HEK293T (cell line): ENCODE results near the gene BCAR1.

Experiments
- ARNT ChIP-seq: fragments of 450-650 bp; IDR thresholded peaks from 2 replicates; pipeline ENCODE4 v1.6.1; 2017; ENCODE audit warnings: mild to moderate bottlenecking
- BHLHE40 ChIP-seq: fragments of 450-650 bp; IDR thresholded peaks from 2 replicates; pipeline ENCODE4 v1.6.1; 2016; ENCODE audit warnings: mild to moderate bottlenecking, moderate library complexity, borderline replicate concordance
- ELF4 ChIP-seq: fragments of 450-650 bp; IDR thresholded peaks from 2 replicates; pipeline ENCODE4 v1.6.1; 2017; ENCODE audit warnings: antibody characterized with exemption
- FOXA1 ChIP-seq: fragments of 450-650 bp; IDR thresholded peaks from 2 replicates; pipeline ENCODE4 v1.6.1; 2016; ENCODE audit warnings: mild to moderate bottlenecking
- FOXK2 ChIP-seq: fragments of 450-650 bp; IDR thresholded peaks from 2 replicates; pipeline ENCODE4 v1.6.1; 2016; ENCODE audit warnings: mild to moderate bottlenecking
- HDGF ChIP-seq: fragments of 450-650 bp; IDR thresholded peaks from 2 replicates; pipeline ENCODE4 v1.6.1; 2017; ENCODE audit warnings: antibody characterized with exemption, borderline replicate concordance
- LEF1 ChIP-seq: fragments of 450-650 bp; IDR thresholded peaks from 2 replicates; pipeline ENCODE4 v1.6.1; 2017; ENCODE audit warnings: mild to moderate bottlenecking, borderline replicate concordance
- NFRKB ChIP-seq: fragments of 450-650 bp; IDR thresholded peaks from 2 replicates; pipeline ENCODE4 v1.6.1; 2016; ENCODE audit warnings: mild to moderate bottlenecking, moderate library complexity
- SP1 ChIP-seq: fragments of 450-650 bp; IDR thresholded peaks from 2 replicates; pipeline ENCODE4 v1.6.1; 2017
- SUZ12 ChIP-seq: fragments of 450-650 bp; IDR thresholded peaks from 2 replicates; pipeline ENCODE4 v1.6.1; 2016; ENCODE audit warnings: mild to moderate bottlenecking
- TARDBP ChIP-seq: fragments of 450-650 bp; IDR thresholded peaks from 2 replicates; pipeline ENCODE4 v1.6.1; 2016
- ZNF384 ChIP-seq: fragments of 450-650 bp; IDR thresholded peaks from 2 replicates; pipeline ENCODE4 v1.6.1; 2016

GRCh38 chr16:75287708-75288107, 36.3 kb upstream of the BCAR1 start:
- TF ChIP-seq FOXK2 = no peak
- TF ChIP-seq FOXA1 = no peak
- no peak for TF ChIP-seq SP1
- no peak for TF ChIP-seq ELF4
- no peak for TF ChIP-seq TARDBP
- TF ChIP-seq ZNF384 = no peak
- no peak for TF ChIP-seq ARNT
- no peak for TF ChIP-seq BHLHE40
- no peak for TF ChIP-seq HDGF
- no peak for TF ChIP-seq LEF1
- TF ChIP-seq SUZ12 = no peak
- TF ChIP-seq NFRKB = no peak
